Parathyroid adenoma (tissue), 2 donors: ENCODE measurements around the gene FAM120AOS.

ENCODE experiments used
- H2AFZ ChIP-seq: fragments of 300-600 bp; sonication (generic); one replicate; pipeline ENCODE4 v1.7.0; 2017; ENCODE audit warnings: antibody characterized with exemption, mild to moderate bottlenecking
- H3K27ac ChIP-seq: fragments of 300-600 bp; sonication (generic); one replicate; pipeline ENCODE4 v1.7.0; 2017
- H3K27me3 ChIP-seq: fragments of 300-600 bp; sonication (generic); one replicate; pipeline ENCODE4 v1.7.0; 2017; ENCODE audit warnings: low read length; ENCODE audit not compliant: control insufficient read depth, insufficient read depth
- H3K36me3 ChIP-seq: fragments of 300-600 bp; sonication (generic); one replicate; pipeline ENCODE4 v1.7.0; 2017; ENCODE audit warnings: low read length; ENCODE audit not compliant: control insufficient read depth, insufficient read depth
- H3K4me1 ChIP-seq: fragments of 300-600 bp; sonication (generic); one replicate; pipeline ENCODE4 v1.7.0; 2017; ENCODE audit warnings: control low read depth
- H3K4me2 ChIP-seq: fragments of 300-600 bp; sonication (generic); one replicate; pipeline ENCODE4 v1.7.0; 2017; ENCODE audit warnings: low read length
- H3K4me3 ChIP-seq: fragments of 300-600 bp; sonication (generic); one replicate; pipeline ENCODE4 v1.7.0; 2017; ENCODE audit warnings: low read depth, low read length
- H3K79me2 ChIP-seq: fragments of 300-600 bp; sonication (generic); one replicate; pipeline ENCODE4 v1.7.0; 2017; ENCODE audit warnings: control low read depth
- H3K9ac ChIP-seq: fragments of 300-600 bp; sonication (generic); one replicate; pipeline ENCODE4 v1.7.0; 2017; ENCODE audit warnings: mild to moderate bottlenecking
- H3K9me3 ChIP-seq: fragments of 300-600 bp; sonication (generic); one replicate; pipeline ENCODE4 v1.7.0; 2017; ENCODE audit warnings: low read length; ENCODE audit not compliant: control insufficient read depth
- CTCF ChIP-seq: fragments of 300-600 bp; sonication (generic); IDR thresholded peaks from one replicate; pipeline ENCODE4 v1.7.0; 2017; ENCODE audit warnings: antibody characterized with exemption, mild to moderate bottlenecking
- donor health status: primary hyperparathyroidism.

The FAM120AOS gene

GRCh38 chr9:93466416-93467061 is 13.2 kb upstream of the FAM120AOS start:
- no peak for TF ChIP-seq CTCF
- Histone ChIP-seq H2AFZ (no peak overlapping the region), H3K79me2 (peaks cover 40% of the 10 kb centered on the region), H3K36me3 (no peaks in the 10 kb centered on the region), H3K4me3 (no peak overlapping the region), H3K9ac (no peak overlapping the region), H3K4me2 (no peak overlapping the region), H3K27ac (no peak overlapping the region), H3K27me3 (no peaks in the 10 kb centered on the region), H3K4me1 (no peaks in the 10 kb centered on the region), H3K9me3 (no peaks in the 10 kb centered on the region)

GRCh38 chr9:93465855-93466254 is 12.5 kb upstream of the FAM120AOS start:
- Histone ChIP-seq H3K36me3 (no peaks in the 10 kb centered on the region), H3K9ac (no peak overlapping the region), H3K27me3 (no peaks in the 10 kb centered on the region), H3K4me1 (no peaks in the 10 kb centered on the region), H3K79me2 (peaks cover 40% of the 10 kb centered on the region), H2AFZ (no peak overlapping the region), H3K27ac (no peak overlapping the region), H3K4me2 (no peak overlapping the region), H3K4me3 (no peak overlapping the region), H3K9me3 (no peaks in the 10 kb centered on the region)
- TF ChIP-seq CTCF = no peak

GRCh38 chr9:93464876-93465275 is 11.5 kb upstream of the FAM120AOS start:
- Histone ChIP-seq H3K4me3 (no peak overlapping the region), H3K4me2 (no peak overlapping the region), H3K27ac (no peak overlapping the region), H3K27me3 (no peaks in the 10 kb centered on the region), H3K36me3 (no peaks in the 10 kb centered on the region), H3K9ac (no peak overlapping the region), H3K4me1 (no peaks in the 10 kb centered on the region), H3K79me2 (peaks cover 40% of the 10 kb centered on the region), H3K9me3 (no peaks in the 10 kb centered on the region), H2AFZ (no peak overlapping the region)
- no peak for TF ChIP-seq CTCF

- no peak overlapping the region for H3K27ac ChIP-seq
- H3K27me3 ChIP-seq = no peaks in the 10 kb centered on the region
- no peak overlapping the region for H3K9ac ChIP-seq
- no peak overlapping the region for H3K4me2 ChIP-seq
- no peak for TF ChIP-seq CTCF
- H3K9me3 ChIP-seq = no peaks in the 10 kb centered on the region
- no peak overlapping the region for H3K4me3 ChIP-seq
- peaks cover 40% of the 10 kb centered on the region for H3K79me2 ChIP-seq
- no peak overlapping the region for H2AFZ ChIP-seq
- H3K4me1 ChIP-seq = no peaks in the 10 kb centered on the region
- no peaks in the 10 kb centered on the region for H3K36me3 ChIP-seq
Observed at GRCh38 chr9:93464395-93464794, 11.0 kb upstream of the FAM120AOS start.

GRCh38 chr9:93463638-93464248 is 10.4 kb upstream of the FAM120AOS start:
- Histone ChIP-seq H3K27ac (no peak overlapping the region), H3K4me3 (no peak overlapping the region), H3K9me3 (no peaks in the 10 kb centered on the region), H3K27me3 (no peaks in the 10 kb centered on the region), H2AFZ (no peak overlapping the region), H3K79me2 (peaks cover 44% of the 10 kb centered on the region), H3K4me1 (no peaks in the 10 kb centered on the region), H3K4me2 (no peak overlapping the region), H3K9ac (no peak overlapping the region), H3K36me3 (no peaks in the 10 kb centered on the region)
- no peak for TF ChIP-seq CTCF
